Inferior parietal cortex (tissue), 1 donor: Measurements from ENCODE around the gene BAIAP2.
"Not testable (repeated sequence)": the region's sequence is repeated elsewhere in the genome, so short reads cannot be mapped to it uniquely, and the experiment has no call there.

Source experiments
- DNase-seq: peaks from one replicate; pipeline ENCODE4 v3.0.0-alpha.2; 2016; ENCODE audit errors: extremely low spot score

Gene BAIAP2

DNA sequence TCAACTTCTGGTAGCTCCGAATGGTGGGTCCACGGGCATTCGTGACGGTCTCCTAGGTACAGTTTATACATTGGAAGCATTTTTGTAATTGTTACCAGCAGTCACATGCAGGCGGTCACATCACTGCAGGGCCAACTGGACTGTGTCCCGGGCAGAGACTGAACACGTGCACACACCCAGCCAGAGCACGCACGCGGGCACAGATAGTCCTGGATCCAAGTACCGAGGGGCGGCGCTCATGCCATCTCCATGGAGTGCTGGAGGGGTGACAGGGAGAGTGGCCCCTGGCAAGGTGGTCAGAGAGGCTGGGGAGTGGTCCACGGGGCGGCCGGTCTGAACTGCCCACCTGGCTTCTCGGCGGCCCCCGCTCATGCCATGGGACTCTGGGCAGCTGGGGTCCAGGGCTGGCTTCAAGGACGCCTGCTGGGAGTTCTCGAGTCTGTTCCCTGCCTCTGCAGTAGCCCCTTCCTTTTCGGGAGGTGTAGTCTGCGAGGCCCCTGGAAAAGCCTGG lies 34.2 kb downstream of the BAIAP2 start:
- DNase-seq, result no peak

DNA sequence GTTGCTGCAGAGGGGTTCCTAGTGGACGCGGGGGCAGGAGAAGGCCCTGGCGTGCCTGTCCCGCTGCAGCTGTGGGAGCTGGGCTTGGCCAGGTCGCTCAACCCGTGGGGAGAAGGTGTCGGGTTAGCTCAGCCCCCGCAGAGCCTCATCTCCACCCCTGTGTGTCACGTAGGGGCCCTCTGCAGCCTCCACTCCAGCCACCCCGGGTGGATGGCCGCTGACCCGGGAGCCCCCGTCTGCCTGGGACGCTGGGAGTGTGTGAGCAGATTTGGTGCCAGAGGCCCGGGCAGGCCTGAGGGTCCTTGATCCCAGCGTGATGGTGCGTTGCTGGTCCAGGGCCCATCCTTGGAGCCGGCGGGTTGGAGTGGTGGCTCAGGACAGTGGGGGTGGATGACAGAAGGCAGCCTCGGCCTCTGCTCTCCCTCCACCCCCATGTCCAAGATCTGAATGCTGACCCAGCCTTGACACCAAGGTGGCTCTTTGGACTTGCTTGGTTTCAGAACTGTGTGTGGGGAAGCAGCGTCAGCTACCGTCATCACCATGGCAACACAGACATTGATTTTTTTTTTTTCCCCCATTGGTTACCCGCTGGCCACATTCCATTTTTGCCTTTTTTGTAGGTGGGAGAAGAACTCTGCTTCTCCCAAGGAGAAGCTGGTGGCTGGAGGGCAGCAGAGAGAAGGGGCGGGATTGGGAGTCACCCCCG lies 35.7 kb downstream of the BAIAP2 start:
- DNase-seq, result no peak

DNA sequence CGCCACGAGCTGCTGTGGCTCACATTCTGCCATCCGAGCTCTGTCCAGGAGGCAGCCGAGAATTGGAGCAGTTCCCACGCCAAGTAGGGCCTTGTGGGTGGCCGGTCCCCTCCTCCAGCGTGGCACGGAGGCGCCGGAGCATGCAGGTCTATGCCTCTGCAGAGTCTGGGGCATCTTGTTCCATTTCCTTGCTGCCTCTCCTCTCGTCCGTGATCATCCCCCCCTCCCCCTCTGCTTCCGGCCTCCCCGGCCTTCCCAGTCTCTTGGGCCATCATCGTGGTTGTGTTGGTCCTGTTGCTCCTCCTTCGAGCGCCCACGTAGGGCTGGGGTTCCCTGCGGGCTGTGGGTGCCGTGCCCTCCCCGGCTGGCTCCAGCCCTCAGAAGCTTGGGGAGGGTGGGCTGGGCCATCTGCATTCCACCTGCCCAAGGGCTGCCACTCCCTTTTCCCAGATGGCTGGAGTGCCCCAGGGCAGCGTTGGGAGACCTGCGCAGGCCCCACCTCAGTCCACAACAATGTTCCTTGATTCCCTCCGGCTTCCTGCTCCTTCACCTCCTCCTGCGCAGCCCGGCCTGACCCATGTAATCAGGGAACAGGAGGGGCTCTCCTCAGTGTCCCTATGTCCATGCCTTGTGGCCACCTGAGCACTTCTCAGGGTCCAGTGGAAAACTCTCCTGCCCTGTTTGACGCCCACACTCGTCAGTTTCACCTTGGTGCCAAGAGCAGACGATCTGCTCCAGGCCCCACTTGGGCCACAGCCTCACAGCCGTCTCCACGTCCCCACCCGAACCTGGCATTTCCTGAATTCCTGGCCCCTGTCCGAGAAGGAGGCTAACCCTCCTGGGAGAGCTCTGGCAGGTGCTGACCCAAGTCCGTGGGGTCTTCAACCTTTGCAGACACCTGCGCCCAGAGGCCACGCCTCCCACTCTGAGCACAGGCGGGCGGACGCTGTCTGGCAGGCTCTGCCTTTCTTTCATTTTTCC lies 37.1 kb downstream of the BAIAP2 start:
- no peak for DNase-seq

DNA sequence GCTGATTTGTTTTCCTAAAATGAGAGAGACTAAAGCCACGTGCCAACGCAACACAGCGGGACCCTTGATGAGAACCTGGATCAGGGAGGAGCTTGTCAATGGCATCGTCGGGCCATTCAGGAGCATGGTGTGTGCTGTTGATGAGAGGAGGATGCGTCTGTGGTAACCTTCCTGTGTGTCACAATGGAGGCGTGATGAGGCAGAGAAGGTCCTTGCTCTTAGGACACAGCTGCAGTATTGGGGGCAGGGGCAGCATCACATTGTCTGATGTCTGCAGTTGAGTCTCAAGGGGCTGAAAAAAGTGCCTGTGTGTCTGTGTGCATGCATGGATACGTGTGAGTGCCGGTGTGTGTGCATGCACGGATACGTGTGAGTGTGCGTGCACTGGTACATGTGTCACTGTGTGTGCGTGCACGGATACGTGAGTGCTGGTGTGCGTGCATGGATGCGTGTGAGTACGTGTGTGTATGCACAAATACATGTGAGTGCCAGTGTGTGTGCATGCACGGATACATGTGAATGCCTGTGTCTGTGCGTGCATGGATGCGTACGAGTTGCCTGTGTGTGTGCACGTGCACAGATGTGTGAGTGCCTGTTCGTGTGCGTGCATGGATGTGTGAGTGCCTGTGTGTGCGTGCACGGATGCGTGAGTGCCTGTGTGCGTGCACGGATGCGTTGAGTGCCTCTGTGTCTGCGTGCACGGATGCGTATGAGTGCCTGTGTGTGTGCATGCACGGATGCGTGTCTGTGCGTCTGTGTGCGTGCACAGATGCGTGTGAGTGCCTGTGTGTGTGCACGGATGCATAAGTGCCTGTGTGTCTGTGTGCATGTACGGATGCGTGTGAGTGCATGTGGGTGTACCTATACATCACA lies 39.3 kb downstream of the BAIAP2 start:
- no peak for DNase-seq

DNA sequence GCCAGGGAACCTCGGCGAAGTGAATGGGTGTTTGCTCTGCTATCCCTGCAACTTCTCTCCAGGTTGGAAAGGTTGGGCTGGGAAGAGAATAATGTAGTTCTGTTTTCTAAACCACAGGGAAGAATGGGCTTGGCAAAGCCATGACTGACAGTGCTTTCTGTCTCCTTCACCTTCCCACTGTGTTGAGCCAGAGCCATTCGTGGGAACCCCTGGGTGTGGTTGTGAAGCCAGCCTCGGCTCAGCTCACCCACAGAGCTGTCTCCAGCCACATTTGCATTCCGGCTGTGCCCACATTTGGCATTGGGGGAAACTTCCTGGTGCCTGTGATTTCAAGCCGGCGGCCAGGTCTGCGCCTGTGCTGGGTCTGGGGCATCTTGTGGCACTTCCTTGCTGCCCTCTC lies 39.9 kb downstream of the BAIAP2 start:
- DNase-seq, result no peak

DNA sequence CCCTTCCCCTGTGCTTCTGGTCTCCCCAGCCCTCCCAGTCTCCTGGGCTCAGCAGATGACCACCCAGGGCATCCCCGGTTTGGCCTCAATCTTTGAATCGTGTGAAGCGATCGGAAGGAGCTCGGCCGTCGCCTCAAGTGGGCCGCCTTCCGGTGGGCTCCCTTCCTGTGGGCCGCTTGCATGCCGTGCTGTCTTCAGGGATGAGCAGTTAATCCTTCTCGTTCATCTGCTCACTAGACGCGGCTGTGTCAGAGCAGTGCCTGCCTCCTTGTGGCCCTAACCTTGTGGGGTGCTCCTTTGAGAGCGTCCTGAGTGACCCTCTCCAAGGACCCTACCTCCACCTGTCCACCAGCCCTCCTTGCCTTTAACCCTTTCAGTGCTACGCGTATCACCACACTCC lies 40.4 kb downstream of the BAIAP2 start:
- DNase-seq, result no peak

DNA sequence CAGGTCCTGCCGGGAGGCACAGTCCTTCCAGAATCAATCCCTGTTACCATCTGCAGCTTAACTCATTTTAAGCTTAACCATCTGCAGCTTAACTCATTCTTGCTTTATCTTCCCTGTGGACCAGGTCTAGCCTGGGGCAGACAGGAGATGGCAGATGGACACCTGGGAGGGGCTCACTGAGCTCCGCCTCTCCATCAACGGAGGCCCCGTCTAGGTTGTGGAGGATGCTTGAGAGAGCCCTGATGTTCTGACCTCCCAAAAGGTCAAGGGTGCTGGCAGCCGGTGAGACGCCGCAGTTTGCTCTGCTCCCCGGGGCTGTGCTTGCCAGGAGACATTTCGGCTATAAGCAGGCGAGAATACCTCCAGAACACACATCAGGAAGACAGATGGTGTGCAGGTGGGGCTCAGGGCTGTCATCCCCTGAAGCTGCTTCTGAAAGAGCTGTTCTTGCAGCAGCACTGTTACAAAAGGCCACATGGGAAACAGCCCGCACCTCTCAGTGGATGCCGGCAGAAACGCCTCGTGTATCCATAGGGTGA lies 41.3 kb downstream of the BAIAP2 start:
- DNase-seq, result no peak

DNA sequence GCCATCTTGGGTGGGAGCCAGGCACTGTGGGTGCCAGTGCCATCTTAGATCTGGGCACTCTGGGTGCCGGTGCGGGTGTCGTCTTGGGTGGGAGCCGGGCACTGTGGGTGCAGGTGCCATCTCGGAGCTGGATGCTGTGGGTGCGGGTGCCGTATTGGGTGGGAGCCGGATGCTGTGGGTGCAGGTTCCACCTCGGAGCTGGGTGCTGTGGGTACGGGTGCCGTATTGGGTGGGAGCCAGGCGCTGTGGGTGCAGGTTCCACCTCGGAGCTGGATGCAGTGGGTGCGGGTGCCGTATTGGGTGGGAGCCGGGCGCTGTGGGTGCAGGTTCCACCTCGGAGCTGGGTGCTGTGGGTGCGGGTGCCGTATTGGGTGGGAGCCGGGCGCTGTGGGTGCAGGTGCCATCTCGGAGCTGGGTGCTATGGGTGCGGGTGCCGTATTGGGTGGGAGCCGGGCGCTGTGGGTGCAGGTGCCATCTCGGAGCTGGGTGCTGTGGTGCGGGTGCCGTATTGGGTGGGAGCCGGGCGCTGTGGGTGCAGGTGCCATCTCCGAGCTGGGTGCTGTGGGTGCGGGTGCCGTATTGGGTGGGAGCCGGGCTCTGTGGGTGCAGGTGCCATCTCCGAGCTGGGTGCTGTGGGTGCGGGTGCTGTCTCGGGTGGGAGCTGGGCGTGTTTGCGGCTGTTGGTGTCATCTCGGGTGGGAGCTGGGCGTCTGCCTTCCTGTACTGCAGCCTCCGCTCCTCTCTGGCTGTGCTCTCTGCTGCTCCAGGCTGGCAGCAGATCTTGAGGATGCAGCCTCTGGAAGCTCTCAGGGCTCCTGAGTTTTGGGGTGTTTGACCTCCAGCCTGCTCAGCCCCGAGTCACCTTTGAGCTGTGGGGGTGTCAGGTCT lies 43.3 kb downstream of the BAIAP2 start:
- DNase-seq, result not testable (repeated sequence)

DNA sequence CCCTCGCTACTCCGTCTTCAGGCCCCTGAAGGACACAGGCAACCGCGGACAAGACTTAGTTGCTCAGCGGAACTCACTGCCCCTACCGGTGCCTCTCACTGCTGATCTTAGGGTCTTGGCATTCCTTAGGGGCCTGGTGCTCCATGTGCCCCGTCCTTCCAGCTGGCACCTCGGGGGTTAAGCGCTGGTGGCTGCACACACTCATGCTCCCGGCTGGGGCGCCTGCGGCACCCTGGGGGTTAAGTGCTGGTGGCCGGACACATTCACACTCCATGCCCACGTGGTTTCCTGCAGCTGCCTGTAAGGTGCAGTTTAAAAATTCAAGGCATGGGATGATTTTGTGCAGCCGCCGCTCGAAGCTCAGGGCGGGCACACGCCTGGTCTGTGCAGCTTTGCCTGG lies 45.1 kb downstream of the BAIAP2 start:
- no peak for DNase-seq

DNA sequence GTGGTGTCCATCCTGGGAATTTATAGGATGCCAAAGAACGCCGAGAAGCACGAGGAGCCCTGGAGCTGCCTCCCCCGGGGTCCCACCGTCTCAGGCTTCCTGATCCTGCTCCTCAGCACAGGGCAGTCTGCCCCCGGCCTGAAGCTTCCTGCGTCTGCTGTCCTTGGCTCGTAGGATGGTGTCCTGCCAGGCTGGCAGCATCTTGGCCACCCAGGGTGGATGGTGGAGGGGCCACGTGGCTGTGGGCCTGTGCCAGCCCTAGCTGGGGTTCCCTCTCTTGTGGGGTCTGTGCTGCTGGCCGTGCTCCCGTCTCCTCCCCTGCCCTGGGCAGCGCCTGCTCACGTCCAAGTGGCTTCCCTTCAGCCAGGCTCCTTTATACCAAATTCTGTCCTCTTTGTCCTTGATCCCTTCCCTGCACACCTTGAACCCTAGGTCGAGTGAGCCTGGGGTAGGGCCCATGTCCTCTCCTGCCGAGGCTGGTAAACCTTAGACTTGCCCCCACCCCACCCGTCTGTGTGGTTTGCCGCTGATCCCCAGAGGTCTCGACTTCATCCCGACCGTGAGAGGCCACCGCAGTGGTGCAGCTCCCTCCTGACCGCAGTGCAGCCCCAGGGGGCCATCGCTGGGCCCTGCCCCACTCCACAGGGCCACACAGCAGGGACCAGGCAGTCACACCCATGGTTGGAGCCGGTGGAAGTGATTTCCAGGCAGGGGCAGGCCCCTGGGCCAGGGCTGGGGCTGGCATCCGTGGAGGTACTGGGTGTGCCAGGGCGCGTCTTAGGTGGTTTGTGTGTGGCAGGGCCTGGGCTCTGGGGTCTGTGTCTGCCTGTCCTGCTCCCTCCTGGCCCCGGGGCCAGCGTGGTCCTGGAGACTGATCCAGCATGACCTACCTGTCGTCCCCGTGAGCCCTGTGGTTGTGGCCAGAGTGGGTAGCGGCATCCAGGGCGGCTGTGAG lies 46.5 kb downstream of the BAIAP2 start:
- DNase-seq, result no peak

DNA sequence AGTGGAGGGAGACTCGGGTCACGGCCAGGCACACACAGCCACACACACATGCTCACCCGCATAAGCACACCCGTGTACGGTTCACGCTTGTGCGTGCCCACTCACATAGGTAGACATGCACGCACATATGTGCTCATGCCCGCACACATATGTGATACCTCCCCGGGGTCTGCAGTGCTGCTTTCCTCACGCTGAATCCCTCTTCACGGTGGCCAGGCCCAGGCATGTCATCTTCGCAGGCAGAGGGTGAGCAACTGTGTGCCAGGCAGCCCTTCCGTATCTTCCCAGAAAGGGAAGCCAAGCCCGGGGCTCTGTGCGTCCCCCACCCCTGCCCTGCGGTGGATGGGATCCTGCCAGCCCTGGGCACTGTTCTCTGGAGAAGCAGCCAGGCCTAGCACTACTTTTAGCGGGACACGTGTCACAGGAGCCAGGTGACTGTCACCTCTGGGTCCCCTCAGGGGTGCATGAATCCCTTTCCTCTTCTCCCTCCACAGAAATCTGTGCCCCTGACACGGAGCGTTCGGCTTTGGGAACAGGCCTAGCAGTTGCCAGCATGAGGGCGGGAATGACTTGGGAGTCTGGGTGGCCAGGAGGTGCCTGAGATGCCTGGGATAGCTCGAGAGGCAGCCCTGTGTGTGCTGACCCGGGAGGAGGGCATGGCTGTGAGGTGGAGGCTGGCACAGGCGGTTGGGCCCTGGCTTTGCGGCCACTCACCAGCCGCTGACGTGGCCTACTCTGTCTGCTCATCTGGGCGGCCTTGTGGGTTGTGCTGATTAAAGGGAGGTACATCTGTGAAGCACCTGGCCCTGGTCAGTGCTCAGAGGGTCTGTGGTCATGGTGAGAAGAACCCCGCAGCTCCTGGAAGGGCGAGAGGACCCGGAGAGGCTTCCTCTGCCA lies 47.5 kb downstream of the BAIAP2 start:
- DNase-seq, result no peak

DNA sequence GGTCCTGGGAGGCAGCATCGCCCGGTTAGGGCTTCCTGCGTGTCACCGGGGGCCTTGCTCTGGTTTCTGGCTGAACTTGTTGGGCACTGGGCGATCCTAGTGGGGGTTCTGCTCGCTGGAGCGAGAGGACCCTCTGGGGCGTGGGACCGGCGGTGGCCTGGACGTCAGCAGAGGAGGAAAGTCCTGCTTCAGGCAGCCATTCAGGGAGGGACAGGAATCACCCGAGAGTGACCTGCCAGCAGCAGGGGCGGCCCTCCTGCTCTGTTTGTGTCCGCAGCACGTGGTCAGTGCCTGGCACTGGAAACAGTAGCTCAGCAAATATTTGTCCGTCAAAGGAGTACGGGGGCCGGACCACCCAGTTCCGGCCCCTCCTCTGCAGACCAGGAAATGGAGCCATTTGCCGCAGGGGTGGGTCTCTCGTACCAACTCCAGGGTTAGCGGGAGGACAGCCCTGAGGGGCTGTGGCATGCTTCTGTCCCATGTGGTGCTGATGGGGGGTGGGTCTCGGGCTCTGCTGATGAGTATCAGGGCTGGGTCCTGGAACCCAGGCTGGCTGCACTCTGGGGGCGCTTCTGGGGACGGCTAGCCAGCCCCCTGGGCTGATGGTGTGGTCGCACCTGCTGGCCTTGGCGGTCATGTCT lies 48.3 kb downstream of the BAIAP2 start:
- no peak for DNase-seq

DNA sequence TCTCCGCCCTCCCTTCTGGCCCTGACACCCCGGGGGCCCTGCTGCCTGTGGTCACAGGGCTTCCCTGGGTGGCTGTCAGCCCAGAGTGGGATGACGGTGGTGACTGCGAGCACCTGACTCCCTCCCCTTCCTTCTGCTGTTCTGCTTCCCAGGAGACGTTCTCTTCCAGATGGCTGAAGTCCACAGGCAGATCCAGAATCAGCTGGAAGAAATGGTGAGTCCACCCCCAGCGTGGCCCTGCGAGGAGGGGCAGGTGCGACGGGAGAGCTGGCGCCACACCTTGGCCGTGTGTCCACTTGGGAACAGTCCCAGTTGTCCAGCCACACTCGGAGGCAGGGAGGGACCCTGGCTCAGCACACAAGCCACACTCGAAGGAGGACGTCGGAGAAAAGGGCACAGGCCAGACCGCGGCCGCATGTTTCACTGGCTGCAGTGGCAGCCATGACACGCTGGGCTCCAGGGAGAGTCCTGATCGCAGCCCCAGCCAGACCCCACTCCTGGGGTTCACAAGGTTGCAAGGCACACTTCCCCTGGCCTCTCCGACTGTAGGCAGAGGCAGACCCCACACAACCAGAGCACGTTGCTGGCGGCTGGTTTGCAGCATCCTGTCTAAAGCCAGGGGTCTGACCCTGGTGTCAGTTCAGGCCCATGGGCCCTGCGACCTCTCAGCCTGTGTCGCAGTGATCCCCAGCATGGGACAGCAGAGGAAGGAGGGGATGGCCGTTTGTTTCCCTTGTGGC lies 49.9 kb downstream of the BAIAP2 start:
- DNase-seq, result peak; percentile 49

DNA sequence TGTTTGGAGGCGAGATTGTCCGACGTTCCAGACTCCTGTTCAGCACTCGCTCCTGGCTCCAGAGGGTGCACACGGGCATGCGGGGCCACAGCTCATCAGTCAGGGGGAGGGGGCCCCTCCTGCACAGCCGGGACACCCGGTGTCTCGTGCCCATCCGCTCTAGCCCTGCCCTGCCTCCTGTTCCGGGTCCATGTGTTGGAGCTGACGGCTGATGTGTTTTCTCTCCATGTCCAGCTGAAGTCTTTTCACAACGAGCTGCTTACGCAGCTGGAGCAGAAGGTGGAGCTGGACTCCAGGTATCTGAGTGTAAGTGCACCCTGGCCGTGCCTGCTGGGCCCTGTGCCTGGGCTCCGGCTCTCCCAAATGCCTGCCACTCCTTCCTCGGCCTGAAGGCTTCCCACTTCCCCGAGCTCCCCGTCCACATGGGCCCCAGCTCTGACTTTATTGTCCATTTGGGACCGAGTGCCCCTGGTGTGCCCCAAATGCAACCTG lies 50.5 kb downstream of the BAIAP2 start:
- no peak for DNase-seq

DNA sequence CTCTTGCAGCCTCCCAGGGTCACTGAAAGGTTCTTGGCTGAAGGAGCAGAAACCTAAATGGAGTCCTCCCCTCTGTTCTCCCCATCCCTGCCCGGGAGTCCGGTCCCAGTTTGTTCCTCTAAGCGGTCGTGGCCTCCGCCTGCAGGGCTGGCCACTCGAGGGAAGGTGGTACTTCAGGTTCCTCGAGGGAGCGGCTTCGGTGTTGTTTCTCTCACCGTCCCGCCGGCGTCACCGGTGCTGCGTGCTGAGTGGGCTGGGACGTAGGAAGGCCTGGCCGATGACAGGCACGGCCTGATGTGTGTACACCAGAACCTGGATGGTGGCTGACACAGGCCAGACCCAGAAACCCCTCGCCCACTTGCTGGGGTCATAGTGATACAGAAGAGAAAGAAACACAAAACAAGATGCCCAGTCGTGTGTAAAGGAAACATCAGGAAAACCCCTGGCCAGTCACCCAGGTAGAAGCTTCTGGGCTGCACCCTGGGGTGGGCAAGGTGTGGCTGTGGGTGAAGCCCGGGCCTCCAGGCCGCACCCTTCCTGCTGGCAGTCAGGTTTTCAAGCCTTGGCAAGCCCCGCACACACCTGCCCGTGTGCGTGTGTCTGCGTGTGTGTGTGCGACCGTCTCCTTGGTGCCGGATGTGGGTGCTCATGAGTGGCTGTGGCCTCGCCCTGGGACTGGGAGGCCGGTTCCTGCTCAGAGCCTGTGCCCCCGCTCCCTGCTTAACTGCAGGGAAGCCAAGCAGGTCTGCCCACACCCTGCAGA lies 52.0 kb downstream of the BAIAP2 start:
- DNase-seq, result no peak
